ENCODE measurements around the gene USH2A. TPM values are rescaled to one million over a fixed set of nuclear protein-coding genes. Genes with fewer than 3 reads are reported as not detected.

The USH2A gene
- polyA plus RNA-seq, 1 of the 3 experiments (the other 2 are of a cell fraction), result under 0.01 TPM

DNA sequence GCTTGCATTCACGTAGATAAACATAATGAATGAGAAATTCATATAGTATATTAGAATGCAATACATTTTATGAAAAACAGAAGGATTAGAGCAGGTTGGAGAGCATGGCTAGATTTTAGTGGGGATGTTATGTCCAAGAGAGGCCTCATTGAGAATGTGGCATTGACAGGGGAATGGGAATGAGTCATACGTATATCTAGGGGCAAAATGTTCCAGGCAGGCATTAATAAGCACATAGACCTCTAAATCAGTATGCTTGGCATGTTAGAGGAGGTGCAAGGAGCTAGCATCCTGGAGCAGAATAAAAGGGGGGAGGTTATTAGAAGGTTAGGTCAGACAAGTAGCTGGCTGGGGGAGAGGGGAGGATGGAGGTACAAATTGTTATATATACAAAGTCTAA, 93.0 kb downstream of the USH2A start:
- CTCF ChIA-PET, result no interaction called here
- Histone ChIP-seq H3K9me3 (no peaks in the 10 kb centered on the region), H2AFZ (ENCODE audit: low read depth) (no peak overlapping the region), H3K27me3 (ENCODE audit: insufficient read depth) (no peaks in the 10 kb centered on the region), H3K79me2 (ENCODE audit: insufficient read depth) (no peaks in the 10 kb centered on the region), H3K4me2 (no peak overlapping the region), H3K4me3 (ENCODE audit: low read depth in 2 of 2, low read length in 1 of 2) (no peak overlapping the region), H3K9me2 (no peaks in the 10 kb centered on the region), H3F3A (replicated peaks; ENCODE audit: insufficient read depth) (no peaks in the 10 kb centered on the region), H3K27ac (ENCODE audit: low read depth in 2 of 2, low read length in 1 of 2) (no peak overlapping the region), H3K4me1 (ENCODE audit: control insufficient read depth in 1 of 2, insufficient read depth in 2 of 2, low read depth in 1 of 2, low read length in 1 of 2) (no peaks in the 10 kb centered on the region; a peak in 1 of 4 replicates), H3K9ac (no peak overlapping the region), H4K20me1 (ENCODE audit: insufficient read depth) (no peaks in the 10 kb centered on the region), H3K36me3 (replicated peaks in 1 of 2; ENCODE audit: control insufficient read depth in 1 of 2, insufficient read depth in 2 of 2, low read length in 1 of 2) (no peaks in the 10 kb centered on the region)
- DNase-seq, result no peak
- POLR2A ChIA-PET, result no interaction called here
- WGBS (ENCODE audit: low lambda C conversion rate), result 64% methylated on average over 2 of the region's 2 CpGs
- TF ChIP-seq JUND (IDR thresholded peaks at IDR 0.05) (peak; percentile 45; the same call in 1 of the 2 replicates), POLR2AphosphoS5 (IDR thresholded peaks at IDR 0.05; ENCODE audit: low read depth, low read length) (no peak), CHD2 (IDR thresholded peaks at IDR 0.05; ENCODE audit: low read length, partially characterized antibody) (no peak), MXI1 (IDR thresholded peaks at IDR 0.05; ENCODE audit: low read depth, low read length) (no peak), TEAD4 (IDR thresholded peaks at IDR 0.05; ENCODE audit: borderline replicate concordance, insufficient read depth) (peak; percentile 16; the same call in 1 of the 2 replicates), TCF12 (IDR thresholded peaks at IDR 0.05) (peak; percentile 36; the same call in 1 of the 2 replicates), GATA2 (CRISPR knock-in tag; IDR thresholded peaks at IDR 0.05) (no peak), RAD21 (IDR thresholded peaks at IDR 0.05; ENCODE audit: low read length) (no peak), FOSL2 (IDR thresholded peaks at IDR 0.05; ENCODE audit: borderline replicate concordance, low read depth) (peak; percentile 50; the same call in 1 of the 2 replicates), ELF1 (IDR thresholded peaks at IDR 0.05) (no peak), MEF2A (IDR thresholded peaks at IDR 0.05; ENCODE audit: borderline replicate concordance, low read depth) (no peak), EP300 (IDR thresholded peaks at IDR 0.05; ENCODE audit: borderline replicate concordance in 1 of 2, low read depth in 1 of 2, low read length in 1 of 2) (0 out of 4 replicates have a peak, but pooled peaks of 1 of the 2 experiments have one; percentile 31), YY1 (IDR thresholded peaks at IDR 0.05; ENCODE audit: low read depth) (no peak), FOXJ3 (CRISPR knock-in tag; IDR thresholded peaks at IDR 0.05) (no peak), NFIC (IDR thresholded peaks at IDR 0.05; ENCODE audit: borderline replicate concordance) (peak; percentile 34; the same call in 1 of the 2 replicates), FOXM1 (IDR thresholded peaks at IDR 0.05; ENCODE audit: low read depth) (no peak), SMC3 (IDR thresholded peaks at IDR 0.05; ENCODE audit: low read depth, low read length) (no peak)
- TF ChIP-seq, protein P1, sequence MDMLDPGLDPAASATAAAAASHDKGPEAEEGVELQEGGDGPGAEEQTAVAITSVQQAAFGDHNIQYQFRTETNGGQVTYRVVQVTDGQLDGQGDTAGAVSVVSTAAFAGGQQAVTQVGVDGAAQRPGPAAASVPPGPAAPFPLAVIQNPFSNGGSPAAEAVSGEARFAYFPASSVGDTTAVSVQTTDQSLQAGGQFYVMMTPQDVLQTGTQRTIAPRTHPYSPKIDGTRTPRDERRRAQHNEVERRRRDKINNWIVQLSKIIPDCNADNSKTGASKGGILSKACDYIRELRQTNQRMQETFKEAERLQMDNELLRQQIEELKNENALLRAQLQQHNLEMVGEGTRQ (IDR thresholded peaks at IDR 0.05; ENCODE audit: borderline replicate concordance, low read depth, low read length), result no peak
- TF ChIP-seq, protein P2, sequence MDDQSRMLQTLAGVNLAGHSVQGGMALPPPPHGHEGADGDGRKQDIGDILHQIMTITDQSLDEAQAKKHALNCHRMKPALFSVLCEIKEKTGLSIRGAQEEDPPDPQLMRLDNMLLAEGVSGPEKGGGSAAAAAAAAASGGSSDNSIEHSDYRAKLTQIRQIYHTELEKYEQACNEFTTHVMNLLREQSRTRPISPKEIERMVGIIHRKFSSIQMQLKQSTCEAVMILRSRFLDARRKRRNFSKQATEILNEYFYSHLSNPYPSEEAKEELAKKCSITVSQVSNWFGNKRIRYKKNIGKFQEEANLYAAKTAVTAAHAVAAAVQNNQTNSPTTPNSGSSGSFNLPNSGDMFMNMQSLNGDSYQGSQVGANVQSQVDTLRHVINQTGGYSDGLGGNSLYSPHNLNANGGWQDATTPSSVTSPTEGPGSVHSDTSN (IDR thresholded peaks at IDR 0.05), result peak; percentile 50
- TF ChIP-seq, protein P3, sequence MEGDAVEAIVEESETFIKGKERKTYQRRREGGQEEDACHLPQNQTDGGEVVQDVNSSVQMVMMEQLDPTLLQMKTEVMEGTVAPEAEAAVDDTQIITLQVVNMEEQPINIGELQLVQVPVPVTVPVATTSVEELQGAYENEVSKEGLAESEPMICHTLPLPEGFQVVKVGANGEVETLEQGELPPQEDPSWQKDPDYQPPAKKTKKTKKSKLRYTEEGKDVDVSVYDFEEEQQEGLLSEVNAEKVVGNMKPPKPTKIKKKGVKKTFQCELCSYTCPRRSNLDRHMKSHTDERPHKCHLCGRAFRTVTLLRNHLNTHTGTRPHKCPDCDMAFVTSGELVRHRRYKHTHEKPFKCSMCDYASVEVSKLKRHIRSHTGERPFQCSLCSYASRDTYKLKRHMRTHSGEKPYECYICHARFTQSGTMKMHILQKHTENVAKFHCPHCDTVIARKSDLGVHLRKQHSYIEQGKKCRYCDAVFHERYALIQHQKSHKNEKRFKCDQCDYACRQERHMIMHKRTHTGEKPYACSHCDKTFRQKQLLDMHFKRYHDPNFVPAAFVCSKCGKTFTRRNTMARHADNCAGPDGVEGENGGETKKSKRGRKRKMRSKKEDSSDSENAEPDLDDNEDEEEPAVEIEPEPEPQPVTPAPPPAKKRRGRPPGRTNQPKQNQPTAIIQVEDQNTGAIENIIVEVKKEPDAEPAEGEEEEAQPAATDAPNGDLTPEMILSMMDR (IDR thresholded peaks at IDR 0.05), result no peak
- TF ChIP-seq, protein P4, sequence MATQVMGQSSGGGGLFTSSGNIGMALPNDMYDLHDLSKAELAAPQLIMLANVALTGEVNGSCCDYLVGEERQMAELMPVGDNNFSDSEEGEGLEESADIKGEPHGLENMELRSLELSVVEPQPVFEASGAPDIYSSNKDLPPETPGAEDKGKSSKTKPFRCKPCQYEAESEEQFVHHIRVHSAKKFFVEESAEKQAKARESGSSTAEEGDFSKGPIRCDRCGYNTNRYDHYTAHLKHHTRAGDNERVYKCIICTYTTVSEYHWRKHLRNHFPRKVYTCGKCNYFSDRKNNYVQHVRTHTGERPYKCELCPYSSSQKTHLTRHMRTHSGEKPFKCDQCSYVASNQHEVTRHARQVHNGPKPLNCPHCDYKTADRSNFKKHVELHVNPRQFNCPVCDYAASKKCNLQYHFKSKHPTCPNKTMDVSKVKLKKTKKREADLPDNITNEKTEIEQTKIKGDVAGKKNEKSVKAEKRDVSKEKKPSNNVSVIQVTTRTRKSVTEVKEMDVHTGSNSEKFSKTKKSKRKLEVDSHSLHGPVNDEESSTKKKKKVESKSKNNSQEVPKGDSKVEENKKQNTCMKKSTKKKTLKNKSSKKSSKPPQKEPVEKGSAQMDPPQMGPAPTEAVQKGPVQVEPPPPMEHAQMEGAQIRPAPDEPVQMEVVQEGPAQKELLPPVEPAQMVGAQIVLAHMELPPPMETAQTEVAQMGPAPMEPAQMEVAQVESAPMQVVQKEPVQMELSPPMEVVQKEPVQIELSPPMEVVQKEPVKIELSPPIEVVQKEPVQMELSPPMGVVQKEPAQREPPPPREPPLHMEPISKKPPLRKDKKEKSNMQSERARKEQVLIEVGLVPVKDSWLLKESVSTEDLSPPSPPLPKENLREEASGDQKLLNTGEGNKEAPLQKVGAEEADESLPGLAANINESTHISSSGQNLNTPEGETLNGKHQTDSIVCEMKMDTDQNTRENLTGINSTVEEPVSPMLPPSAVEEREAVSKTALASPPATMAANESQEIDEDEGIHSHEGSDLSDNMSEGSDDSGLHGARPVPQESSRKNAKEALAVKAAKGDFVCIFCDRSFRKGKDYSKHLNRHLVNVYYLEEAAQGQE (IDR thresholded peaks at IDR 0.05; ENCODE audit: low read depth, low read length), result no peak
